Rectal smooth muscle tissue (tissue), 1 donor: ENCODE results near the gene FST.

Source experiments
- H3K27ac ChIP-seq: one replicate; pipeline ENCODE4 v1.7.0; 2013; ENCODE audit warnings: low read depth, low read length, inconsistent platforms
- H3K27me3 ChIP-seq: one replicate; pipeline ENCODE4 v1.7.0; 2013; ENCODE audit warnings: low read length; ENCODE audit not compliant: control insufficient read depth, insufficient read depth
- H3K36me3 ChIP-seq: one replicate; pipeline ENCODE4 v1.7.0; 2013; ENCODE audit warnings: low read length; ENCODE audit not compliant: control insufficient read depth, insufficient read depth
- H3K4me1 ChIP-seq: one replicate; pipeline ENCODE4 v1.7.0; 2013; ENCODE audit warnings: low read length; ENCODE audit not compliant: control insufficient read depth, insufficient read depth
- H3K4me3 ChIP-seq: one replicate; pipeline ENCODE4 v1.7.0; 2013; ENCODE audit warnings: low read length
- H3K9ac ChIP-seq: one replicate; pipeline ENCODE4 v1.7.0; 2013; ENCODE audit warnings: low read length

Gene FST, protein sequence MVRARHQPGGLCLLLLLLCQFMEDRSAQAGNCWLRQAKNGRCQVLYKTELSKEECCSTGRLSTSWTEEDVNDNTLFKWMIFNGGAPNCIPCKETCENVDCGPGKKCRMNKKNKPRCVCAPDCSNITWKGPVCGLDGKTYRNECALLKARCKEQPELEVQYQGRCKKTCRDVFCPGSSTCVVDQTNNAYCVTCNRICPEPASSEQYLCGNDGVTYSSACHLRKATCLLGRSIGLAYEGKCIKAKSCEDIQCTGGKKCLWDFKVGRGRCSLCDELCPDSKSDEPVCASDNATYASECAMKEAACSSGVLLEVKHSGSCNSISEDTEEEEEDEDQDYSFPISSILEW

DNA sequence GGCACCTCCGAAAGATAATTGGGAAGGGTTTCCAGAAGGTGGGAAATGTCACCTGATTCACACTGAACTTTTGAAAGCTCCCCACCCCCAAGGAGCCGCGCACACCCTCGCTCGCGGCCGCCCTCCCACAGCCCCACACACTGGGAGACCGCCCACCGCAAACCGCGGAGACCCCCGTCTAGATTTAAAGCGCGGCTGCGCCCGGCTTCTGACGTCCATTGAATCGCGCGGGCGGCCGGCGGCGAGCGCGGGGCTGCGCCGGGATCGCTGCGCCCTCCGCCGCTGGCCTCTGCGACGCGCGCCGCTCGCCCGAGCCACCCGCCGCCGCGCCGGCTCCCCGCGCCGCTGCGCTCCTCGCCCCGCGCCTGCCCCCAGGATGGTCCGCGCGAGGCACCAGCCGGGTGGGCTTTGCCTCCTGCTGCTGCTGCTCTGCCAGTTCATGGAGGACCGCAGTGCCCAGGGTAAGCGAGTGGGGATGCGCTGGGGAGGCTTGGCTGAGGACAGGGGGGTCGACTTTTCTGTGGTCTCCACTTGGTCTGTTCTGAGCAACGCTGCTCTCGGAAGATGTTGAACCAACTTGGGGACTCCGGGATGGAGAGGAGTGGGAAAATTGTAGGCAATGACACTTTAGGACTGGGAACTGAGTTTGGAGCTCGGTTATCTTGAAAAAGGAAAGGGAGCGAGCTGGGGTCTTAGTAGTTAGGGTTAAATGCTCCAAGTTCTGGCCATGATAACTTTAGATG, at the start of gene FST:
FST (plus strand) TSS at position 214 of the 743 bp plus-strand sequence; CDS start at position 377, 163 bp downstream.
- Histone ChIP-seq H3K27me3 (no peaks in the 10 kb centered on the region), H3K27ac (peak within 1 kb of the TSS; percentile 72), H3K4me3 (peak within 1 kb of the TSS; percentile 79), H3K9ac (peak within 1 kb of the TSS; percentile 45), H3K36me3 (no peaks in the 10 kb centered on the region), H3K4me1 (no peaks in the 10 kb centered on the region)

DNA sequence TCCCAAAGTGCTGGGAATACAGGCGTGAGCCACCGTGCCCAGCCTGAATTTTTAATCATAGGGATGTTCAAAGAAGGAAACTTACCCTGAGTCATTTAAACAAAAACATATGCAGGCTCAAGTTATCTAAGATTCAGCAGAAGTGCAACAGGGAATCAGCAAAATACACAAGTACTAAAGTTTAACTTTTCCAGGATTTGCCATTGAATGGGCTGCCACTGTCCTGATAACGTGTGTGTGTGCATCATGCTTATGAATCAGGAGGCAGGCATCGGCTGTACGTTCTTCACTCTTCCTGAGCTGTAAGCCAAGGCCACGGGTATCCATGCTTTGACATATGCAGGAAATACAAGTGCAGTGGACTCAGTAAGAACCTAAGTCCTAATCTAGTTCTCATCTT, 48.8 kb upstream of the FST start:
- Histone ChIP-seq H3K27ac (no peak overlapping the region), H3K36me3 (no peaks in the 10 kb centered on the region), H3K27me3 (no peaks in the 10 kb centered on the region), H3K4me3 (no peak overlapping the region), H3K4me1 (no peaks in the 10 kb centered on the region), H3K9ac (no peak overlapping the region)

DNA sequence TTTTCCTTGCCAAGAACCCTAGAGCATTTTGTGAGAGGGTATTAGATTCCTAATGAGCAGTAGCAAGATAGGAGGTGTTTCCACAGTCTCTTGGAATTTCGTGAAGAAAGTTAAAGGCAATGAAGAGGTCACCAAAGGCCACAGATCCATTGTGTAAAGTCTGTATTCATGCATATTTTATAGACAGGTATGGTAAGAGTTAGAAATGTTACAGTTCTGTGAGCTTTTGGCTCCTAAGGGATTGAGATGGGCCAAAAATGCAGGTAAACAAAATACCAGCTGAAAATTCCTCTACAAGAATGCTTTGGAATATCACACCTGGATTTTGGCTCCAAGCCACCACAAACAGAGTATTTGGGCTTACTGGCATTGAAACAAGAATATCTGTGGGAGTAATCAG, 47.4 kb upstream of the FST start:
- Histone ChIP-seq H3K4me1 (no peaks in the 10 kb centered on the region), H3K36me3 (no peaks in the 10 kb centered on the region), H3K27ac (no peak overlapping the region)

DNA sequence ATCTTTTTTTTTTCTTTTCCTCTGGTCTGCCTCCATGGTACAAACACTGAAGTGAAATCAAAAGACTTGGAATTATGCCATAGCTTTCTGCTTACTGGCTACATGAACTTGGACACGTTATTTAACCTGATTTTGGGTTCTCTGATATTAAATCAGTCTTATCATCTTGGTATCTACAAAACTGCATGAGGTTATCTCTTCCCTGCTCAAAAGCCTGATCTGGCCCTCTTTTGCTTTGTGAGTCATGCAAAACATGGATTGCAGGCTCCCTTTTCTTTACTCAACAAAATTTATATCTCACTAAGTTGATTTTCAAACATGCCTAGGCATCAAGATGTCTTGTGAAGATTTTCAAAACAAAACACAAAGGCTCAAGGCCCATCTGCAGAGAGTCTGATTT, 45.9 kb upstream of the FST start:
- Histone ChIP-seq H3K27me3 (no peaks in the 10 kb centered on the region), H3K4me1 (no peaks in the 10 kb centered on the region), H3K27ac (no peak overlapping the region), H3K36me3 (no peaks in the 10 kb centered on the region), H3K4me3 (no peak overlapping the region), H3K9ac (no peak overlapping the region)

More for the DNA sequence above, 47.4 kb upstream of the FST start:
- no peaks in the 10 kb centered on the region for H3K27me3 ChIP-seq
- H3K9ac ChIP-seq, result no peak overlapping the region
- H3K4me3 ChIP-seq, result no peak overlapping the region

DNA sequence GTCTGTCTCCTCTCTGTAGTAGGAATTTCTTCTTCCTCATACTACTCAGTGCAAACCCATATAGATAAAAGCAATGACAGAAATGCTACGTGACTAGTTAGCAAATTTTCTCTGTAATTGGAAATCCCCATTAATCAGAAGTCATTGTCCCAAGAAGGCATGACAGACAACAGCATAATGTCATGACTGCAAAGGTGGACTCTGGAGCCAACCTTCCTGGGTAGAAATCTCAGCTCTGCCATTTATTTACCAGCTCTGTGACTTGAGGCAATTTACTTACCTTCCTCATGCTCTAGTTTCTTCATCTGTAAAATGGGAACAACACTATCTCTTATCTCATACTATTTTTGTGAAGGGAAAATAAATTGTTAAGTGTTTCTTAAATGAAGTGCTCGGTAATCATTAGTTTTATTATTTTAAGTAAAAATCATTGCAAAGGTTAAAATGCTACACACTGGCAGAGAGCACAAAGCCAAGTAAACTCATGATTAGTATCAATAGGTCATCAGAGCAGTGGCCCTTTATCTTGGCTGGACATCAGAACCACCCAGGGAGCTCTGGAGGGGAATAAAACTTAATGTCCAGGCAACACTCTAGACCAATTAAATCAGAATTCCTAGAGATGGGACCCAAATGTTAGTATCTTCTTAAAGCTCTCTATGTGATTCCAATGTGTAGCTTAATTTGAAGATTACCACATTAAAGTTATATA, 43.8 kb upstream of the FST start:
- no peak overlapping the region for H3K9ac ChIP-seq
- H3K27ac ChIP-seq, result no peak overlapping the region
- H3K27me3 ChIP-seq, result no peaks in the 10 kb centered on the region
- no peaks in the 10 kb centered on the region for H3K4me1 ChIP-seq
- H3K4me3 ChIP-seq, result no peak overlapping the region
- H3K36me3 ChIP-seq, result no peaks in the 10 kb centered on the region

DNA sequence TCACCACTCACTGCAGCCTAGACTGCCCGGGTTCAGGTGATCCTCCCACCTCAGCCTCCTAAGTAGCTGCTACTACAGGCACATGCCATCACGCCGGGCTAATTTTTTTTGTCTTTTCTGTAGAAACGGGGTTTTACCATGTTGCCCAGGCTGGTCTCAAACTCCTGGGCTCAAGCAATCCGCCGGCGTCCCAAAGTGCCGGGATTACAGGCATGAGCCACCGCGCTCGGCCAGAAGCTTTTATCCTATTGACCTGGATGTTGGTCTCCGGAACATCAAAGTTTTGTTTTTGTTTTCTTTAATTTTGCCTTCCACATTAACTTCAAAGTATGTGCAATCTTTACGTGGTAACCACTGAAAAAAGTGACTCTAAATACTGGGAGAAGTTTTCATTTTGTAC, 42.4 kb upstream of the FST start:
- H3K9ac ChIP-seq, result no peak overlapping the region
- H3K4me1 ChIP-seq, result no peaks in the 10 kb centered on the region
- H3K4me3 ChIP-seq, result no peak overlapping the region
- H3K36me3 ChIP-seq, result no peaks in the 10 kb centered on the region
- H3K27me3 ChIP-seq, result no peaks in the 10 kb centered on the region
- no peak overlapping the region for H3K27ac ChIP-seq

DNA sequence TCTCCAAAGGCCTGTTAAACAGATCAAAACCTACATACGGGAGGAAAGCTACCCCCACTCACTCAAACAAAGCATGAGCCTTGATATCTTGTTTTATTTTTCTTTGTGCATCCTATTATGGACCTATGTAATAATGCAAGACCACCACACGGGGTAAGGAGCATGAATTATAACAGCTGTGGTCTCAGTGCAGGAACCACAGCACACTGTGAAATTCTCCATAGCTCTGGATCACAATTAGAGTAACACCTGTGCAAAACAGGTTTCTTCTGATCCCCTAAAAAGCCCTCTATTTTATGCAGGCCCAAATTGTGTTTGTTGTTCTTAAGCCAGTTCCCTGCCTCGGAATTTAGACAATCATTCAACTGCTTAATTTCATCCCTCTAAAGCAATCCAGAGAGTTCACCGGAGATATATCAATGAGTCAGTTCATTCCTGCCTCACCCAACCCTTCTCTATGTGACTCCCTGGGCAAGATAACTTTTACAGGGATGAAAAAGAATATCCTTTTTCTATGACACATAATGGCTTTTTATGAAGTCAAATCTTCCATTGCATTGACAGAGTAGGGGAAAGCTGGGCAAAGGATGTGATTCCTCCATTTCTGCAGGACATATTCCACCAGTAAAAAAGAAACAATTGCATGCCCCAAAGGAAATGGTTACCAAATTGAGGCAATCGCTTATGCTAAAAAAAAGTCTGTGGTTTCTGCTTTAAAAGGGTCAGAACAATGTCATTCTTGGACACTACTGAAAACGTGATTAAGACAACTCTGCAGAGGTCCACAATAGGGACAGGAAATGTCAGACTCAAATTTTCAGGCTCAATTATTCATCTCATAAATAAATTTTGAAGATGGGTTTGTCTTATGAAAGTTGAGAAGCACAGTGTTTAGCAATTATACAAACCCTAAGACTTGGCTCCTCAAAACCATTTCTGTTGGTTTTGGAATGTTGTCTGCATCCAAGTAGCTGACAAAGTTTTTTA, 41.6 kb upstream of the FST start:
- no peaks in the 10 kb centered on the region for H3K36me3 ChIP-seq
- H3K4me1 ChIP-seq, result no peaks in the 10 kb centered on the region
- no peaks in the 10 kb centered on the region for H3K27me3 ChIP-seq
- no peak overlapping the region for H3K27ac ChIP-seq
- no peak overlapping the region for H3K9ac ChIP-seq
- H3K4me3 ChIP-seq, result no peak overlapping the region

DNA sequence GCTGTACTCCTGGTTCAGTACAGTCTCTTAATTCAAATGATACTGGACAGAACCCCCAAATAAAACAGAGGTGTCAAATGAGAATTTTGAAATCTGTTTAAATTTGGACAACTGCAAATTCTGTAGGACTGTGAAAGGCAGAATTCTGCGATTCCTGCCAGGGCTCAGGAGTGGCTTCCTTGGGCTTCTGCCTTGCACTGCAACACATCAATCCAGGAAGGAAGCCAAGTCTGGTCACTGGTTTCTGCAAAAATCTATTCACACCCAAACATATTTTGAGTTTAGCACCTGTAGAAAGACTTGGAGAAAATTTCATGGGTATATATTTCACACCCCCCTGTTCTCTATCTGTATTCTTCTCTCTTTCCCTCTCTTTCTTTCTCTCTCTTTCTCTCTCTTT, 37.5 kb upstream of the FST start:
- no peaks in the 10 kb centered on the region for H3K4me1 ChIP-seq
- H3K4me3 ChIP-seq, result no peak overlapping the region
- H3K27ac ChIP-seq, result no peak overlapping the region
- H3K9ac ChIP-seq, result no peak overlapping the region
- no peaks in the 10 kb centered on the region for H3K27me3 ChIP-seq
- H3K36me3 ChIP-seq, result no peaks in the 10 kb centered on the region

DNA sequence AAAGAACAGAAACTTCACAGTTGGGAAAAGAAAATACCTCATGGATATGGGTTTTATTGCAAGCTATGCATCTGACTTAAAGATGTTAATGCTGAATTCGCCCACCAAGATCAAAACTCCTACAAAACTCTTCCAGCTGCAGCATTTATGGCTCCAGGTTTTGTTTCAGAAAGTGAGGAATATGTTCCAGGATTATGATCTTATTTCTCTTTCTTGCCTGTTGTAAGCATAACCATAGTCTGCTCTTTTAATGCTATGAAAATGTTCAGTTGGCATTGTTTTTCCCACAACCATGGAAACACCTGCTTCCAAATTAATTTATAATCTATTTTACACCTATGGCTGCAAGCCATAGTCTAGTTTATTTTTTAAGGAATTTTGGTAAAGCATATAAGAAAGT, 34.9 kb upstream of the FST start:
- Histone ChIP-seq H3K9ac (no peak overlapping the region), H3K36me3 (no peaks in the 10 kb centered on the region), H3K4me3 (no peak overlapping the region), H3K27ac (no peak overlapping the region), H3K4me1 (no peaks in the 10 kb centered on the region), H3K27me3 (no peaks in the 10 kb centered on the region)

DNA sequence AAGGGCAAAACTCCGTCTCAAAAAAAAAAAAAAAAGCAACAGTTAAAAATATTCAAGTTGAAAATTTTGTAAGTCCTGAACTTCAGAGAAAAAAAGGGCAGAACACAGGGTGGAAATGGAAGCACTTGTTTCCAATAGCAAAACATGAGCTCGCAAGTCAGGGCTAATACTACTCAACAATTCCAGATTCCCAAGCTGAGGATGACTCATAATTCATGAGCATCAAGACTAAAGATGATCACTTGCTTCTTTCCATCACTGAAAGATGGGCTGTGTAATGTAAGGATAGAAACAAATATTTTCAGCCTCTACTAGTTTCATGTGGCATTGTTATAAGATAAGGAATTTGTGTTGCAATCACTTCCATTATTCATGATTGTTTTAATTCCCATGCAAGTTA, 33.5 kb upstream of the FST start:
- Histone ChIP-seq H3K4me1 (no peaks in the 10 kb centered on the region), H3K36me3 (no peaks in the 10 kb centered on the region), H3K27ac (no peak overlapping the region), H3K4me3 (no peak overlapping the region), H3K9ac (no peak overlapping the region), H3K27me3 (no peaks in the 10 kb centered on the region)

DNA sequence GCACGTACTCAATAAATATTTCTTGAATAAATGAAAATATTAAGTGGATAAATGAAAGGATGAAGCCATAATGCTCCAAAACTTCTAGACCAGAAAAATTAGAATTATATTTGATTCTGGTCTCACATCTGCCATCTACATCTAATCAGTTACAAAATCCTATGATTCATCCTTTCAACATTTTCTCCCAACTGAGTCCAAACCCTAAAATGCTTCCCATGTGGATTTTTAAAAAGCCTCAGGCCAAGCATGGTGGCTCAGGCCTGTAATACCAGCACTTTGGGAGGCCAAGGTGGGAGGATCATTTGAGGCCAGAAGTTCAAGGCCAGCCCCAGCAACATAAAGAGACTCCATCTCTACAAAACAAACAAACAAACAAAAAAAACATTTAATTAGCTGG, 31.6 kb upstream of the FST start:
- Histone ChIP-seq H3K4me3 (no peak overlapping the region), H3K36me3 (no peaks in the 10 kb centered on the region), H3K27me3 (no peaks in the 10 kb centered on the region), H3K4me1 (no peaks in the 10 kb centered on the region), H3K9ac (no peak overlapping the region), H3K27ac (no peak overlapping the region)
